Panc1 (cell line): ENCODE measurements around the gene TARP.

Experiments used
- ATAC-seq: fragments of 200-7000 bp; cut with Tn5 transposase; 2 replicates; pipeline ENCODE4 v1.9.1; 2020; ENCODE audit warnings: mild to moderate bottlenecking, moderate library complexity
- BruUV-seq: library from RNA; stranded (reverse); fragments of 400-500 nt; replicated peaks from 2 replicates; lab custom pipeline; 2021; lab: Mats Ljungman, UMichigan
- CTCF ChIA-PET: fragments of 300-600 bp; sonication (Branson Sonifier 250); formaldehyde crosslinking; loops from one replicate; lab custom pipeline; 2022; ENCODE audit warnings: antibody characterized with exemption; lab: Charles Lee
- POLR2A ChIA-PET: fragments of 300-600 bp; sonication (Branson Sonifier 250); formaldehyde crosslinking; loops from one replicate; lab custom pipeline; 2022; ENCODE audit warnings: antibody characterized with exemption; lab: Charles Lee
- DNase-seq: peaks from one replicate; pipeline ENCODE4 v3.0.0-alpha.2; 2010; ENCODE audit warnings: low read depth, low spot score
- H3K27ac ChIP-seq: 2 replicates; pipeline ENCODE4 v1.5.1; 2011; ENCODE audit warnings: mild to moderate bottlenecking, low read length, inconsistent platforms
- H3K27me3 ChIP-seq: fragments of 200-500 bp; sonication (Bioruptor generic); 2 replicates; pipeline ENCODE4 v1.6.0; 2014; ENCODE audit warnings: low read length, inconsistent platforms; ENCODE audit not compliant: control insufficient read depth, insufficient read depth
- H3K36me3 ChIP-seq: fragments of 200-500 bp; sonication (Bioruptor generic); 2 replicates; pipeline ENCODE4 v1.5.1; 2014; ENCODE audit warnings: inconsistent platforms, mild to moderate bottlenecking, low read length, moderate library complexity; ENCODE audit not compliant: control insufficient read depth, insufficient read depth
- H3K4me1 ChIP-seq: 2 replicates; pipeline ENCODE4 v1.5.1; 2011; ENCODE audit warnings: inconsistent platforms, mild to moderate bottlenecking, low read length, moderate library complexity; ENCODE audit not compliant: control insufficient read depth, insufficient read depth
- H3K4me3 ChIP-seq, 2 experiments: 2 replicates each; pipeline ENCODE4 v1.5.1; 2011 to 2012; ENCODE audit warnings: low read depth in 2 of 2, low read length in 2 of 2, mild to moderate bottlenecking in 2 of 2, inconsistent platforms in 1 of 2, moderate library complexity in 1 of 2
- H3K9me3 ChIP-seq: fragments of 200-500 bp; sonication (Bioruptor generic); 2 replicates; pipeline ENCODE4 v1.5.1; 2014; ENCODE audit warnings: low read depth, mild to moderate bottlenecking, inconsistent platforms, low read length, moderate library complexity; ENCODE audit not compliant: control insufficient read depth, insufficient read depth
- POLR2AphosphoS5 ChIP-seq: IDR thresholded peaks from 2 replicates; pipeline ENCODE4 v1.6.1; 2012; ENCODE audit warnings: mild to moderate bottlenecking, low read depth, low read length, moderate library complexity
- SIN3A ChIP-seq: IDR thresholded peaks from 2 replicates; pipeline ENCODE4 v1.6.1; 2012; ENCODE audit warnings: low read depth, mild to moderate bottlenecking, low read length, moderate library complexity, borderline replicate concordance; ENCODE audit not compliant: insufficient read depth
- TCF7L2 ChIP-seq: IDR thresholded peaks from 2 replicates; pipeline ENCODE4 v1.6.1; 2011; ENCODE audit warnings: mild to moderate bottlenecking, low read depth, low read length, inconsistent platforms
- in situ Hi-C: cut with HindIII; loops from 2 replicates; pipeline ENCODE4 v1.10.0; 2016; ENCODE audit warnings: low sequenced_read_pairs, low pct_unique_long_range_greater_than_20kb
- intact Hi-C: fragments of 100-400 bp; cut with micrococcal nuclease; formaldehyde crosslinking; loops from one replicate; pipeline ENCODE4 v1.10.0; 2022; ENCODE audit not compliant: unreplicated experiment
- TF ChIP-seq, protein P1 (sequence below): fragments of 450-650 bp; IDR thresholded peaks from 2 replicates; pipeline ENCODE4 v1.5.1; 2017; ENCODE audit warnings: mild to moderate bottlenecking
- TF ChIP-seq, protein P2 (sequence below), 2 experiments: IDR thresholded peaks; 2 replicates each; pipeline ENCODE4 v1.6.1; 2011 to 2012; ENCODE audit warnings: low read depth in 2 of 2, control low read depth in 1 of 2, low read length in 1 of 2, mild to moderate bottlenecking in 1 of 2, moderate library complexity in 1 of 2; ENCODE audit not compliant: insufficient read depth in 1 of 2

TARP gene

DNA sequence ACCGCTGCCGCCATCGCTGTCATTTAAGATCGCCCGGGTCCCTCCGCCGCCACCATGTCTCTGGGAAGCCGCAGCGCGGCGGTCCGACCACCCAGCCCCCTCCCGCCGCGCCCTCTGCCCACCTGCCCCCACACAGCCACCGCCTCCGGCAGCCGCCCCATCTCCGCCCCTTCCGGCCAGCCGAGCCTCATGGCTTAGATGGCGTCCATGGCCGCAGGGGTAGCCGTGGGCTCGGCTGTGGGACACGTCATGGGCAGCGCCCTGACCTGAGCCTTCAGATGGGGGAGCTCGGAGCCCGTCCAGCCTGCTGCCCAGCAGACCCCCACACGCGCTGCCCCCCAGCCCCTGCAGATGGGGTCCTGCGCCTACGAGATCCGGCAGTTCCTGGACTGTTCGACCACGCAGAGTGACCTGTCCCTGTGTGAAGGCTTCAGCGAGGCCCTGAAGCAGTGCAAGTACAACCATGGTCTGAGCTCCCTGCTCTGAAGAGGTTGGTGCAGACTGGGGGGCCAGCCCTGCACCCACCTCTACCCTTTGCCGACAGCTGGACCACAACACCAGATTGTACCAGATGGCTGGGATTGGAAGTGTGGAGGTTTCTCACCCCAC lies 38.0 kb upstream of the TARP start:
- CTCF ChIA-PET, result interaction anchor here (0.5 to 1.4 kb wide), 3 partner anchors 17 to 96 kb away, joined by 3 to 6 read pairs (median 3); no protein-coding TSS in a partner anchor
- in situ Hi-C loops, result no loop called here

DNA sequence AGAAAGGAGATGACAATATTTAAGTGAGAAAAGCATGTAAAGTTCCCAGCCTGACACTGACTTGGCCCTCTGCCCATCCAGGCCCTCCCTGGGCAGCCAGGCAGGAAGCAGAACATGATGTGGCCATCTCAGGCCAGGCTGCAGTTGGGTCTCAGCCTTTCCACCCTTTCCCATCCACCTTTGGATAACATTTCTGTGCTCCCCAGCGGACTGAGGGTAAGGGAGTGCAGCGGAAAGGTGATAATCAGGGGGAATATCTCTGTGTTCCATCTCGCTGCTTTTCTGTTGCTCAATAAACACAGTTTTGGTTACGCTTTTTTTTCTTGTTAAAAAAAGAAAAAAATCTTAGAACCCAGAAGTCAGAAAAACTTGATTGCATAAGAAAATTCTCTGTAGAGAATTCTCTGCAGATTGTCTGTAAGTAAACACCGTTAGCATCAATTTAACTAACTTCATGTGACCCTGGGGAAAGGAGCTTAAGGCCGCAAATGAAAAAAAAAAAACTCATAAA lies 37.2 kb upstream of the TARP start:
- Histone ChIP-seq H3K27me3 (peaks cover 12% of the 10 kb centered on the region; the same call in 1 of the 2 replicates), H3K27ac (peak overlapping the region; percentile 52; the same call in 1 of the 2 replicates)
- POLR2A ChIA-PET, result no interaction called here

More for the DNA sequence above, 38.0 kb upstream of the TARP start:
- H3K36me3 ChIP-seq, result no peaks in the 10 kb centered on the region
- H3K4me3 ChIP-seq, result peak overlapping the region; percentile 48 to 58
- peak overlapping the region; percentile 70 for H3K27ac ChIP-seq
- peaks cover 12% of the 10 kb centered on the region; the same call in 1 of the 2 replicates for H3K27me3 ChIP-seq
- DNase-seq (no peak), ATAC-seq (peak; percentile 93)
- peaks cover 11% of the 10 kb centered on the region for H3K4me1 ChIP-seq
- BruUV-seq, result no TSS peak
- intact Hi-C loops, result no loop called here
- TF ChIP-seq TCF7L2, result no peak
- TF ChIP-seq, protein P1, sequence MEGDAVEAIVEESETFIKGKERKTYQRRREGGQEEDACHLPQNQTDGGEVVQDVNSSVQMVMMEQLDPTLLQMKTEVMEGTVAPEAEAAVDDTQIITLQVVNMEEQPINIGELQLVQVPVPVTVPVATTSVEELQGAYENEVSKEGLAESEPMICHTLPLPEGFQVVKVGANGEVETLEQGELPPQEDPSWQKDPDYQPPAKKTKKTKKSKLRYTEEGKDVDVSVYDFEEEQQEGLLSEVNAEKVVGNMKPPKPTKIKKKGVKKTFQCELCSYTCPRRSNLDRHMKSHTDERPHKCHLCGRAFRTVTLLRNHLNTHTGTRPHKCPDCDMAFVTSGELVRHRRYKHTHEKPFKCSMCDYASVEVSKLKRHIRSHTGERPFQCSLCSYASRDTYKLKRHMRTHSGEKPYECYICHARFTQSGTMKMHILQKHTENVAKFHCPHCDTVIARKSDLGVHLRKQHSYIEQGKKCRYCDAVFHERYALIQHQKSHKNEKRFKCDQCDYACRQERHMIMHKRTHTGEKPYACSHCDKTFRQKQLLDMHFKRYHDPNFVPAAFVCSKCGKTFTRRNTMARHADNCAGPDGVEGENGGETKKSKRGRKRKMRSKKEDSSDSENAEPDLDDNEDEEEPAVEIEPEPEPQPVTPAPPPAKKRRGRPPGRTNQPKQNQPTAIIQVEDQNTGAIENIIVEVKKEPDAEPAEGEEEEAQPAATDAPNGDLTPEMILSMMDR, result no peak
- TF ChIP-seq SIN3A, result no peak
- TF ChIP-seq POLR2AphosphoS5, result no peak
- TF ChIP-seq, protein P2, sequence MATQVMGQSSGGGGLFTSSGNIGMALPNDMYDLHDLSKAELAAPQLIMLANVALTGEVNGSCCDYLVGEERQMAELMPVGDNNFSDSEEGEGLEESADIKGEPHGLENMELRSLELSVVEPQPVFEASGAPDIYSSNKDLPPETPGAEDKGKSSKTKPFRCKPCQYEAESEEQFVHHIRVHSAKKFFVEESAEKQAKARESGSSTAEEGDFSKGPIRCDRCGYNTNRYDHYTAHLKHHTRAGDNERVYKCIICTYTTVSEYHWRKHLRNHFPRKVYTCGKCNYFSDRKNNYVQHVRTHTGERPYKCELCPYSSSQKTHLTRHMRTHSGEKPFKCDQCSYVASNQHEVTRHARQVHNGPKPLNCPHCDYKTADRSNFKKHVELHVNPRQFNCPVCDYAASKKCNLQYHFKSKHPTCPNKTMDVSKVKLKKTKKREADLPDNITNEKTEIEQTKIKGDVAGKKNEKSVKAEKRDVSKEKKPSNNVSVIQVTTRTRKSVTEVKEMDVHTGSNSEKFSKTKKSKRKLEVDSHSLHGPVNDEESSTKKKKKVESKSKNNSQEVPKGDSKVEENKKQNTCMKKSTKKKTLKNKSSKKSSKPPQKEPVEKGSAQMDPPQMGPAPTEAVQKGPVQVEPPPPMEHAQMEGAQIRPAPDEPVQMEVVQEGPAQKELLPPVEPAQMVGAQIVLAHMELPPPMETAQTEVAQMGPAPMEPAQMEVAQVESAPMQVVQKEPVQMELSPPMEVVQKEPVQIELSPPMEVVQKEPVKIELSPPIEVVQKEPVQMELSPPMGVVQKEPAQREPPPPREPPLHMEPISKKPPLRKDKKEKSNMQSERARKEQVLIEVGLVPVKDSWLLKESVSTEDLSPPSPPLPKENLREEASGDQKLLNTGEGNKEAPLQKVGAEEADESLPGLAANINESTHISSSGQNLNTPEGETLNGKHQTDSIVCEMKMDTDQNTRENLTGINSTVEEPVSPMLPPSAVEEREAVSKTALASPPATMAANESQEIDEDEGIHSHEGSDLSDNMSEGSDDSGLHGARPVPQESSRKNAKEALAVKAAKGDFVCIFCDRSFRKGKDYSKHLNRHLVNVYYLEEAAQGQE (IDR thresholded peaks at IDR 0.05; ENCODE audit: insufficient read depth in 1 of 2, low read depth in 2 of 2, low read length in 1 of 2), result no peak
- POLR2A ChIA-PET, result no interaction called here
- no peaks in the 10 kb centered on the region for H3K9me3 ChIP-seq

More for the DNA sequence above, 37.2 kb upstream of the TARP start:
- in situ Hi-C loops (no loop called here), intact Hi-C loops (no loop called here)
- BruUV-seq, result no TSS peak
- CTCF ChIA-PET, result no interaction called here
- peak overlapping the region; percentile 48 to 58; a peak in 3 of 4 replicates for H3K4me3 ChIP-seq
- DNase-seq (no peak), ATAC-seq (no peak)
- no peaks in the 10 kb centered on the region for H3K9me3 ChIP-seq
- TF ChIP-seq SIN3A, result no peak
- TF ChIP-seq, protein P1, result no peak
- TF ChIP-seq, protein P2 (IDR thresholded peaks at IDR 0.05; ENCODE audit: insufficient read depth in 1 of 2, low read depth in 2 of 2, low read length in 1 of 2), result no peak
- no peak for TF ChIP-seq POLR2AphosphoS5
- TF ChIP-seq TCF7L2, result no peak
- no peaks in the 10 kb centered on the region for H3K36me3 ChIP-seq
- H3K4me1 ChIP-seq, result peaks cover 12% of the 10 kb centered on the region
